GOT3 (cell line): ENCODE data around the gene ATAD2B.
"Not testable (repeated sequence)": the region's sequence is repeated elsewhere in the genome, so short reads cannot be mapped to it uniquely, and the experiment has no call there.

Experiments used
- DNase-seq: peaks from one replicate; lab custom pipeline; 2025; ENCODE audit warnings: mixed read lengths; lab: John Stamatoyannopoulos, UW

ATAD2B gene

DNA sequence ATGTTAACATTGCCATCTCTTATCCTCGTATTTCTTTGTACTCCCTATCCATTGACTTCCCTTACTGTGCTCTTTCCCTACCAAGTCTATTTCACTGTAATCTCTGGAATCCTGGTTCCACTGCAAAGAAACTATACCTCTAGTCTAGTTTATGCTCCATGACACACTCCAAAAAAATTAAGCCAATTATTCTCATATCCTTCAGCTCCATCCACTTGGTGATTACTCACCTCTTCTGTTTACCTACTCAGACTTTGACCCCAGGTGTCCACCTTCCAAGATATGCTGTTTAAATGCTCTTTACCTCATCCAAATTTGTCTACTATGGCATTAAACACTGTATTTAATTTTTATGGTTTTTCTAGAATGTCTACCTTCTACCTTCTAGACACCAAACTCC lies 137.9 kb downstream of the ATAD2B start:
- DNase-seq = no peak

DNA sequence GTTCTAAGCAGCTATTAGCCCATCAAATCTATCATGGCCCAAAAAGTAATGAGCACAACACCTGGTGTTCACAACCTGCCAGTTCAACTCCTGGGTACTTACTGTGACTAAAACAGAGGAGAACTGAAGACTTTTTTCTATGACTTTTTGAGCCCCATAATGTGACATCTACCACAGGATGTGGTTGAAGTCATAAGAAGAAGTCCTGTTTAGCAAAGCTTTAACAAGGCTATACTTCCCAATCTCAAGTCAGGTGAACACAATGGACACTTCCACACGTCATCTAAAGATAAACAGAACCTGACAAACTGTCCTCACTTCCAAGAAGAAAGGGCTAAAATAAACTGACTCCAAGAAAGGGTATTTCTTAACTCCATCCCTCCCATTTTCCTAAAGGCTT lies 138.8 kb downstream of the ATAD2B start:
- no peak for DNase-seq

DNA sequence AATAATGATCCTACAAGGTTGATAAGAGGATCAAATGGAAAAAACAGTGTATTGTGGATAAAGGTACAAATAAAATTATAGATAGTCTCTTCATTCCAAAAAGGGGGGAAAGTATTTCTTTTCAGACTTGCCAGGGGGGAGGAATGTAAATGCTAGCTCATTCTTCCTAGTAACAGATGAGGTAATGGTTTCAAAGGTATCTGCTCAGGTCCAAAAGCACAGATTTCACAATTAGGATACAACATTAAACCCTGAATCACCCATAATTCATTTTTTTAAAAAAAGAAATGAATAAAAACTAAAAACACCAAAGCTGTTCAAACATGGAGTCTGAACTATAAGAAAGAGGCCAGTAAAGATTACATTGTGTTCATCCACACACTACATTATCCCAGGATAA lies 142.0 kb downstream of the ATAD2B start:
- no peak for DNase-seq

DNA sequence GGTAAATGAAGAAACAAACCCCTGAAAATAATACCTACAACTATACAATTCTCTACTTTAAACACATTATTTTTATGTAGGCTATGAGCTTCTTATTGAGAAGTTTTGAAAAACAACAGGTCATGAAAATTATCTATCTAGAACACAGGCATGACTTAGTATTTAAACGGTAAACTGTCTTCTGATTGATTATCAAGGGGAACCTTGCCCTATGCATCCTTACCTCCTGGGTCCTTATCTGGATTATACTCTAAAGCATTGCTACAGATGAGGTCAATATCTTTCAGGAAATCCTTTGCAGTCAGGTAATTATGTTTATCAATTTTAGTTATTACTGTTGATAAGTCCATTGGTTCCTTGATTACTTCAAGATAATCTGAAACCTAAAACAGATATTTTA lies 144.3 kb downstream of the ATAD2B start:
- DNase-seq = no peak

DNA sequence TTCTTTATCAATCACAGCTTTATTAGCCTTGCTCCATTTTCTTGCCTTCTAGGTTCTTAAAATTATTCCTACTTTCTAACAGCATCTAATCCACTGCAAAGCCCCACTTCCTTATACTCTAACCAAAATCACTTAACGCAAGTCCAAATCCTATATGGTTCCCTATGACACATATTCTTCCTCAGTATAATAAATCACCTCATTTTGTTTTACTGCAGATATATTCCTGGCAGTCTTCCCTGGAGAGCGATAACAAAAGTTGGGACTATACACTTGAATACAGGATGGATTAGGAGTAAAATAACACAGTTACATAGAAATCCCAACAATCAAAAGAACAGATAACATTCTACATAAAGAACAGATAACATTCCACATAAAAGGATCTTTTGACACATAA lies 144.8 kb downstream of the ATAD2B start:
- no peak for DNase-seq

DNA sequence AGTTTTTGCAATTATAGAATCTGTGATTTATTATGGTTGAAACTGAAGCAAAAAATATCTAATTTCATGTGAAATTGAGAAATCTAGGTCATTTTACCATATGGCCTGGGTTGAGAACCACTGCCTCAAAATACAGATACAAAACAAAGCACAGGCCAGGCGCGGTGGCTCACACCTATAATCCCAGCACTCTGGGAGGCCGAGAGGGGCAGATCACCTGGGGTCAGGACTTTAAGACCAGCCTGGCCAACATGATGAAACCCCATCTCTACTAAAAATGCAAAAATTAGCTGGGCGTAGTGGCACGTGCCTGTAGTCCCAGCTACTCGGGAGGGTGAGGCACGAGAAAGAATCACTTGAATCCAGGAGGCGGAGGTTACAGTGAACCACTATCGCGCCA lies 146.5 kb downstream of the ATAD2B start:
- not testable (repeated sequence) for DNase-seq

DNA sequence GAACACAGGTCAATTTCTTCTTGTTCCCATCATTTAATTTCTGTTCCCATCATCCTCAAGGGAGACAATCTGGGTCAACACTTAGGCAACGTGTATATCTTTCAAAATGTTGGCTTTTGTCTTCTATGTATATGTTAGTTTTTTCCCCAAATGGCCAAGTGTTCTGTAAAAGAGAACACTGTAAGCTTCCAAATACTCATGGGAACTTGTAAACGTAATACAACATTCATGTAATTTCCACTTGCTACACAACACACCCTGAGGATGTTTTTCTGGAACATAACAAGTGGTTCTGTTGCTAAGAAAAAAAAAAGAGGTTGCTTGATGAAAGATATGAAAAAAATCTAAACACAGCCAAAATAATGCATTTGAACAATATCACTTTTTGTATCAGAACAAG lies 149.1 kb downstream of the ATAD2B start:
- DNase-seq = no peak

DNA sequence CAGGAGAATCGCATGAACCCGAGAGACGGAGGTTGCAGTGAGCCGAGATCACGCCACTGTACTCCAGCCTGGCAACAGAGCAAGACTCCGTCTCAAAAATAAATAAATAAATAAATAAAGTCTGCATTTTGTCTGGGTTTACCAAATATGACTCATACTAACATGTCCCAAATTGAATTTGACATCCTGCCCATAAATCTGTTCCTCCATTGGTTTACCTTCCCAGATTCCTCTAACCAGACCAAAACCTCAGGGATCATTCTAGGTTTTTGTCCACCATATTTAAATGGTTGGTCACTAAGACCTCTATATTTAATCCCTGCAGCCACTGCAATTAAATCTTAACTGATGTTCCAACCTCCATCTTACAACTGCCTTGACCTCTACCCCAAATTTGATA lies 150.9 kb downstream of the ATAD2B start:
- no peak for DNase-seq

DNA sequence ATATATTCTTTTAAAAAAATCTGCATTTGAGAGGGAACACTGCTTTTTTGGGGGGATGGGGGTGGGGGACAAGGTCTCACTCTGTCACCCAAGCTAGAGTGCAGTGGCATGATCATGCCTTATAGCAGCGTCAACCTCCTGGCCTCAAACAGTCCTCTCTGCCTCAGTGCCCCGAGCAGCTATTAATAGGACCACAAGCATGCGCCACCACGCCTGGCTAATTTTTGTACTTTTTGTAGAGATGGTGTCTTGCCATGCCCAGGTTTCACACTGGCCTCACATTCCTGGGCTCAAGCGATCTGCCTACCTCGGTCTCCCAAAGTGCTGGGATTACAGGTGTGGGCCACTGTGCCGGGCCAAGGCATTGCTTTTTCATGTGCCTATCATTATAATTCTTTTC lies 154.2 kb downstream of the ATAD2B start:
- no peak for DNase-seq

DNA sequence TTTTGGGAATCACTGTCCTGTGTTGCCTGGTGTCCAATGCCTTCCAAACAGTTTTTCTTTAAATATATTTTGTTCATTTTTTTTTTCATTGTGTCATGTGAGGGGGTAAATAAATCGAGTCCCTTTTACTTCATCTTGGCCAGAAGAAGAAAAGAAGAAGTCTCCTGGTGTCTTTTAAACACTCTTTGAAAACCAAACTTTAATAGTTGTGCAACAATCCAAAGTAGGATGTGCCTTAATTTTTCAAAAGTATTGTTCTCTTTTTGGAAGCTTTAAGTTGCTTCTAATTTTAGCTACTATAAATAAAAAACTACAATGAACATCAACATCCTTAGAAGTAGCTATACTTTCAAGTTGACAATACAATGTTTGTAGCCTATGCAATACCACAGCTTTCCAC lies 154.9 kb downstream of the ATAD2B start:
- no peak for DNase-seq

DNA sequence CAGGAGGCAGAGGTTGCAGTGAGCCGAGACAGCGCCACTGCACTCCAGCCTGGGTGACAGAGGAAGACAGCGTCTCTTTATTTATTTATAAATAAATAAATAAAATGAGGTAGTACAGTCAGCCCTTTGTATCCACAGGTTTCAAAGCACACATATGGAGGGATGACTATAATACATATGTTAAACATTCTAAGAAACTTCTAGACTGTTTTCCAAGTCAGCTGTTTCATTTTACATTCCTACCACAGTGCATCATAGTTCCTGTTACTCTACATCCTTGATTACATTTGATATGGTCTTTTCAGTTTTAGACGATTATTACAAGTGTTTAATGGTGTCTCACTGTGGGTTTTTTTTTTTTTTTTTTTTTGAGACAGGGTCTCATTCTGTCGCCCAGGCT lies 157.6 kb downstream of the ATAD2B start:
- no peak for DNase-seq

DNA sequence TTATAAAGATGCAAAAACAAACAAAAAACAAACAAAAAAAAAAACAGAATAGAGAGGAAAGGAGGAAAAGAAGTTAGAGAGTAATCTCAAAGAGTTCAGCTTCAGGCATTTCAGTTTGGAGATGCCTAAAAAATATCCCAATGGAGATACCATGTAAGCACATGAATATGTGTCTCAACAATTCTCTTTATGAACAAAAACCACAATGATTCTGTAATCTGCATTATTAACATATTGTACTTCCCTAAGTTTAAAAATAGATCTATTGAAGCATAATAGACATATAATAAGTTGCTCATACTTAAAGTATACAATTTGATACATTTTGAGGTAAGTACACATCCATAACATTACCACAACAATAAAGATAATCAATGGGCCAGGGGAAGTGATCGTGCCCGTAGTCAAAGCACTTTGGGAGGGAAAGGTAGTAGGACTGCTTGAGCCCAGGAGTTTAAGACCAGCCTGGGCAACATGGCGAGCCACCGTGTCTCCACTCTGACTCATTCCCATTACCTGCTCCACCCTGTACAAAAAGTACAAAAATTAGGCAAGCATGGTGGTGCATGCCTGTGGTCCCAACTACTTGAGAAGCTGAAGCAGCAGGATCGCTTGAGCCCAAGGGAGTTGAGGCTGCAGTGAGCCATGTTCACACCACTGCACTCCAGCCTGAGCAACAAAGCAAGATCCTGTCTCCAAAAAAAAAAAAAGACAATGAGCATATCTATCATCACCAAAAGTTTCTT lies 158.9 kb downstream of the ATAD2B start:
- DNase-seq = no peak

DNA sequence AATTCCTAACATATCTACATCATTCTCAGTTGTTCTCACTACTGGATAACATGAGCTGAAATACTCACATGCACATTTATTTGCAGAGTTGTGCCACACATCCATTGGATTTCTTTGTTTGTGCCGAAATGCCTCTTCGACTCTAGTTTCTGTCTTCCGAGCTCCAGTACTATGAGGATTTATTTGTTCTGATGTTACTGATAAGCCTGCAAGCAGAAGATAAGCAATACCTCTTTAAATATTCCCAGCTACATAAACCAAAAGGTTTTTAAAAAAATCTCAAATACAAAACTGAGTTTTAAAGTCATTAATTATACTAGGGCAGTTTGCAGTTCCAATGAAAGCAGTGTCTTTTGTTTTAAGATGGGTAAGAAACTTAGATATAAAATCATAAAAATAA lies 164.8 kb downstream of the ATAD2B start:
- DNase-seq = no peak

DNA sequence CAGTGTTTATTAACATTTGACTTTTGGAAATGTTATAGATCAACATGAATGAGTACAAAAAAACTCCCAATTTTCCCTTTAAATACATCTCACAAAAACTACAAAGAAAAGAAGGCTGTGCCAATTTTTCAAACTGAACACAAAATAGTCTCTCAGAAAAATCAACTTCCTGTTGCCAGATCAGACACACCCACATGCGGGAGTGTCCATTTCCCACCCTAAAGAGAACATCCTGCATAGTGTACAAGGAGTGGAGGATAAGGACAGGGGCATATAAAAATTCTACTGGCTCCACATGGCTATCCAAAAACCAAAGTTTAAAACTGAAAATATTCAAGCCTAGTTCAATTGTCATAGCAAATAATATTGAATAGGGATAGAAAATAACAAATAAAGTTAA lies 165.3 kb downstream of the ATAD2B start:
- DNase-seq = no peak

DNA sequence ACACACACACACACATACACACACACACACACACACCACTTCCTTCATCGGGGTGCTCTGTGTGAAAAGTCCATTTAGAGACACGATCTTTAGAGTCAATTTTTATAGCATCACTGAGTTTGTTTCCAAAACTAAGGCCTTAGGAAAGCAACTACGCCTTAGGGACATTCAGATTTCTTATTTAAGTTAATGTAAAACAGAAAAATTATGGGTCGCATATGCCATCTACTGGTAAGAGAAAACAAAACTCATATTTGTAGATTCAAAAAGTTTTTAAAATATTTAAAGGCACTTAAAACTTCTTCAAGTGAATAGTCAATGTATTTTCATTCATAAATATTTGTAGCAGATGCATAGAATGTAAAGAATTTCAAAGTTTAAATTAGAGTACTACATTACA lies 166.2 kb downstream of the ATAD2B start:
- DNase-seq = no peak

DNA sequence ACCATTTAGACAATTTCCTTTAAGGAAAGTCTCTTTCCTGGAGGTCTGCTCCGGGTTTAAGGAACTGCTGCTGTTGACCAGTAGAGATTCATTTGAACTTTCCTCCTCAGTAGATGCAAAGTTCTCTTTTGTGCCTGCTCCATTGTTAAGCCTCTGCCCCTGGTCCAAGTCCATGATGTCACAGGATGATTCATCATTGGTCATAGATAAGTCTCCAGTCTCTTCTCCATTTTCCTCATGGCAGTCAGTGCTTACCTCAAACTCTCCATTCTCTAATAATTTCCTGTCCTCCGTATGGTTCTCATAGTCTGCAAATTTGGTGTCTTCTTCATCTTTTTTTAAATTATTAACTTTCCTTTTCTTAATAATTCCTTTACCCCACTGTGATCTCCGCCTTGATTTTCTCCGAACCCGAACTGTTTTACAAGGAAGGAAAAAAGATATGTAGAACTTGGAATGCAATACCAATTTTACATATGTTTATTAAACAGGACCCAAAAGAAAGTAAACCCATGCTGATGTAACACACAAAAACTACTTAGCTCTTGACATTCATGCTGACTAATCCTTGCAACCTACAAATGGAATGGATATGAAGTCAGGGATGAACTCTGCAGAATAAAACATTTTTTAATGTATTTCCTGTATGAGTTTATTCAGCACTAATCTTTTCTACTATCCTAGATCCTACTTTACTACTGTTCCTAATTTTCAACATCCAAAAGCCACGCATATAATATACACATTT lies 169.1 kb downstream of the ATAD2B start:
- DNase-seq = no peak

DNA sequence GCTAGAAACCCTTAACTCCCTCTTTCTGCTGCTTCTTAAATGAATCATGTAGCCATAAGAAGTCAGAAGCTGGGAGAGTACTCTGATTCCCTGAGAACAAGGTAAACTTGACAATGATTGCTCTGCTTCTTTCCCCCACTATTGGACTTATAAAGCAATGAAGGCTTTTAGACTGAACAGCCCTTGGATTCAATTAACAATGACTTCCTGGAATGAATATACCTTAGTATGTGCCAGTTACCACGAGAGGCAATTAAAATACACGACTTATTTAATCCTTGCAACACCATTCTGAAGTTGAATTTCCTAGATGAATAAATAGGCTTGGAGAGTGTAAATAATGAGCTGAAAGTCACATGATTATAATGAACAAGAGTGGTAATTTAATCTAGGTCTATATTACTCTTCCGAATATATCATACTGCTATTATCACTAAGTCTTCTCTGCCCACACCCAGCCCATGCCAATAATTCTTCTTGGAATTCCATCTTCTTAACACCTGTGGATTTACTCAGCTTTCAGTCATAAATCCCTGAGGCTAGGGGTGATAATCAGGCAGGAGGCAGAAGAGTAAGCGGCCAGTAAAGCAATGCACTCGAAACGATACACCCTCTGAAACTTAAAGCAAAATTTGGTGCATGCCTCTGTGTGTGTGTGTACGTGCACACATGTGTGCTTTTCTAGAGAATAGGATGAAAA lies 170.2 kb downstream of the ATAD2B start:
- no peak for DNase-seq

DNA sequence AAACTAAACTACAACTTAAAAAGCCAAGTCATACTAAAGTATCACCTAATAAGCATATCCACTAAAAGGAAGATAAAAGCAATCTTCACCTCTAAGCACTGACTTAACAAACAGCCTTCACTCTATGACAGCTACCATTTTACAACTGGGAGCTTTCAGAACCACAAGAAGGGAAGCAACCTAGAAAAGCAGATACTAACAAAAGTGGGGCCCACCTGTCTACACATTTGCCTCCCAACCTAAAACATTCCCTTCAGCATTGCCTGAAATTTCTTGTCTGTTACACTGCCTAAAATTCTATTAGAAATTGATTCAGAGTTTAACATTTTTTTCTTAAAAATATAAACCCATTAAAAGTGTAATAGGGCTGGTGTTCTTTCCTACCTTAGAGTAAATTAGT lies 172.0 kb downstream of the ATAD2B start:
- no peak for DNase-seq

DNA sequence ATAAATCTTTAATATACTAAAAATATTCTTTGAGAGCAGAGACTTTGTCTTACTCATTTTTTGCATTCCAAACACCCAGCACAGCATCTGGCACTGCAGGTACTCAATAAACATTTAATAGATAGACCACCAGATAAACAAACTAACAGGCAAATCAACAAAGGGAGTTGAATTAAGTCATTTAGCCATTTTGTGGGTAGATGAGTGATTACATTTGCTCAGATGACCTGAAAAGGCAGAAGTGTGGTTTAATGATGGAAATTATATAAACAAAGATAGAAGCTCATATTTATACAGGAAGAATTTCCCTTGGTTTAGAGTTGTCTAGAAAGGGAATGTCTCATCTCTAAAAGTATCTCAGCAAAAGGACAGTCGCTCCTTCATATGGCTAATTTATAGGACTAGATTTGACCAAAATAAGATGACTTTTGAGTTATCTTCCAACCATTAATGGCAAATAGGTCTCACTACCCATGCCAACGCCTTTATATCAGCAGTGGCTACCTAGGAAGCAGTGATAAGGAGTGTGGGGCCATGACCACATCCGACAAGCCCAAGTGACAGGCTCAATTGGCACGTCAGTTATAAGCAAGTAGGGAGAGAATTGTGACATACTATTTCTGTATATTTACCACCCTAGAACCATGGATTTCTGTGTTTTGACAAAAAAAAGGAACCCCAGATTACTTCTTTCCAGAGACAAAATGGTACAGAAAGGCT lies 173.5 kb downstream of the ATAD2B start:
- no peak for DNase-seq

DNA sequence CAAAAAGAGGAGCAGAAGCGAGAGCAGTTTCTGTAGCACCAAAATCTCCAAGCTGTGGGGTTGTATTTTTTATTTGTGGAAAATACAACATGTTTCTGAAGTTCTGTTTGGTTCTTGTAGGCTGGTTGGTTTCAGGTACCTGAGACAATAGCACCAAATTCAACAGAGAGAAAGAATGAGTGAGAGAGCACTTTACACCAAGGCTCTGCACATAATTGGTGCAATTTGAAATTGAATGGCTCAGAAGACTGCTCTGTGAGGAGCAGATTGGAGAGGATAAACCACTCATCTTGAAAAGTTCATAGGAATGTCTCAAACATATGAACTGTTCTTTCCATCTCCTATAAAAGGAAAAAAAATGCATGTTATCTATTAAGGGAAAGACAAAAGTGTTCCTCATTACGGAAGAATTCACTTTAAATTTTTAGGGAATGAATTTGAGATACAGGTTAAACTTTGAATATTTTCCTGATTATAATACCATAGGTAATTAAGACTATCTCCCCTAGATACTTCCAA lies 175.1 kb downstream of the ATAD2B start:
- DNase-seq = no peak

DNA sequence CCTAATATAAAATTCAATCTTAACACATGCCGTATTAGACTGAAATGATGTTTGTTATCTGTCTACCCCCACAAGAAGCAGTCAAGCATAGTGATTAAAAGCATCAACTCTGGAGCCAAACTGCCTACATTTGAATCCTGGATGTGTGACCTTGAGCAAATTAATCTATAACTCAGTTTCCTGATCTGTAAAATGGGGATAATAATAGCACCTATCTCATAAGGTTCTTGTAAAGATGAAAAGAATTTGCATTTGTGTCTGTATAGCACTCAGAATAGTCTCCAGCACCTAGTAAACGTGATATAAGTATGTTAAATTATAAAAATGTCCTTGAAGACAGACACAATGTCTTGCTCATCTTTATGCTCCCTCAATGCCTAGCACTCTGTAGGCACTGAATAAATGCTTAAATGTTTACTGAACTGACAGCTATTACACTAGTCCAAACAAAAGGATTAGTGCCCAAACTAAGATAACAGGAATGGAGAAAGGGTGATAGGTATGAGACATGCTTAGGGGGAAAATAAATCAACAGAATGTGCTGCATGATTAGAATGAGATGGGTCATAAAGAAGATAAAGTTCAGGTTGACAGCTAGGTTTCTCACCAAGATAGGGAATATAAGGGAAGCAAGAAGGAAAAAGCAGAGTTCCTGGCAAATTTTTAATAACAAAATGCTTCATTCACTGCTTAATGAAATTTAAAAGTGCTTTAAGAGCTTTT lies 180.6 kb downstream of the ATAD2B start:
- DNase-seq = no peak

DNA sequence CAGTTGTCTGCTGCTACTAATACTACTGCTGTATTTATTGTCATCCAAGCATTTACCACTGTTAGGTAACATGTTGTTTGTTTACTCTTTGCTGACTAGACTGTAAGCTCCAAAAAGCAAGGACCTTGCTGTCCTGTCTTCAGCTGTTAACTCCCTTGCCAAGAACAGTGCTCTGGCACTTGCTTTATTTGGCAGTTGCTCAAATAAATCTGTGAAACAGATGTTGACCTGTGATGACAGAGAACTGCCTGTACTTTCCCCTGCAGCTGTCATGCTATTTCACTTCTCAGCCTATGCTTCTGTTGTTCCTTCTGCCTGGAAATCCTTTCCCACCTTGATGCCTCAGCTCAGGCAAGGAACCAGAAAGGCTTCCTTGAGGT lies 181.2 kb downstream of the ATAD2B start:
- no peak for DNase-seq
